GM18517 (cell line): ENCODE results near the gene CASQ2.
"Not testable (repeated sequence)": the region's sequence is repeated elsewhere in the genome, so short reads cannot be mapped to it uniquely, and the experiment has no call there.

Source experiments
- ATAC-seq: cut with Tn5 transposase; IDR thresholded peaks from one replicate; pipeline ENCODE4 v1.9.1; 2021; ENCODE audit warnings: mild to moderate bottlenecking, moderate library complexity; ENCODE audit not compliant: unreplicated experiment

The CASQ2 gene

GRCh38 chr1:115781343-115781742 lies 12.8 kb upstream of the CASQ2 start:
- ATAC-seq = no peak

- not testable (repeated sequence) for ATAC-seq
Measured at GRCh38 chr1:115780655-115781054, 12.1 kb upstream of the CASQ2 start.

- not testable (repeated sequence) for ATAC-seq
Measured at GRCh38 chr1:115779075-115779474, 10.6 kb upstream of the CASQ2 start.

GRCh38 chr1:115771847-115772457 lies 3.4 kb upstream of the CASQ2 start:
- peak; percentile 95 for ATAC-seq

GRCh38 chr1:115771094-115771846 lies 2.8 kb upstream of the CASQ2 start:
- ATAC-seq = no peak

- no peak for ATAC-seq
Measured at GRCh38 chr1:115767403-115767802, 1.1 kb downstream of the CASQ2 start.

- ATAC-seq = no peak
Measured at GRCh38 chr1:115765091-115765490, 3.4 kb downstream of the CASQ2 start.

- ATAC-seq = no peak
Measured at GRCh38 chr1:115764541-115764940, 4.0 kb downstream of the CASQ2 start.

GRCh38 chr1:115762779-115763178 lies 5.7 kb downstream of the CASQ2 start:
- ATAC-seq = no peak

GRCh38 chr1:115761601-115762302 lies 6.8 kb downstream of the CASQ2 start:
- ATAC-seq = no peak

- no peak for ATAC-seq
Measured at GRCh38 chr1:115757856-115758255, 10.7 kb downstream of the CASQ2 start.

GRCh38 chr1:115757326-115757725 lies 11.2 kb downstream of the CASQ2 start:
- ATAC-seq = no peak

- ATAC-seq = no peak
Measured at GRCh38 chr1:115755456-115756370, 12.8 kb downstream of the CASQ2 start.

GRCh38 chr1:115753830-115754229 lies 14.7 kb downstream of the CASQ2 start:
- ATAC-seq = no peak

GRCh38 chr1:115753361-115753760 lies 15.2 kb downstream of the CASQ2 start:
- no peak for ATAC-seq

- ATAC-seq = no peak
Measured at GRCh38 chr1:115748401-115749150, 19.9 kb downstream of the CASQ2 start.

GRCh38 chr1:115746021-115746690 lies 22.4 kb downstream of the CASQ2 start:
- ATAC-seq = no peak

GRCh38 chr1:115744646-115745275 lies 23.8 kb downstream of the CASQ2 start:
- ATAC-seq = no peak

GRCh38 chr1:115740811-115741210 lies 27.7 kb downstream of the CASQ2 start:
- no peak for ATAC-seq
